Stimulated activated CD8-positive, alpha-beta memory T cell treated with anti-CD3 and anti-CD28 coated beads, Interleukin-15, amount 100 ng/mL, for 4 hours (primary cell): ENCODE results near the gene GABRB2.
"Not testable (repeated sequence)": the region's sequence is repeated elsewhere in the genome, so short reads cannot be mapped to it uniquely, and the experiment has no call there.

Source experiments
- DNase-seq, 2 donors: peaks; one replicate each; pipeline ENCODE4 v3.0.0-alpha.2; 2020; ENCODE audit warnings: low read depth in 2 of 2

Gene GABRB2

GRCh38 chr5:161546470-161547301 is at the start of gene GABRB2:
GABRB2 (minus strand) TSS chr5:161546725; CDS start chr5:161546643, 82 bp downstream.
- DNase-seq: no peak

- DNase-seq: no peak
Observed at GRCh38 chr5:161585798-161586197, 39.3 kb upstream of the GABRB2 start.

- DNase-seq: no peak
Observed at GRCh38 chr5:161580621-161581020, 34.1 kb upstream of the GABRB2 start.

- no peak for DNase-seq
Observed at GRCh38 chr5:161572914-161573313, 26.4 kb upstream of the GABRB2 start.

- DNase-seq: no peak
Observed at GRCh38 chr5:161566081-161566480, 19.6 kb upstream of the GABRB2 start.

- DNase-seq: no peak
Observed at GRCh38 chr5:161562446-161562845, 15.9 kb upstream of the GABRB2 start.

- DNase-seq: no peak
Observed at GRCh38 chr5:161549106-161549505, 2.6 kb upstream of the GABRB2 start.

GRCh38 chr5:161548487-161549094 is 2.1 kb upstream of the GABRB2 start:
- DNase-seq: no peak

- DNase-seq: no peak
Observed at GRCh38 chr5:161547738-161548486, 1.4 kb upstream of the GABRB2 start.

GRCh38 chr5:161547406-161547737 is 847 bp upstream of the GABRB2 start:
- no peak for DNase-seq

- DNase-seq: no peak
Observed at GRCh38 chr5:161546095-161546469, 443 bp downstream of the GABRB2 start.

- DNase-seq: no peak
Observed at GRCh38 chr5:161545344-161546094, 1.0 kb downstream of the GABRB2 start.

GRCh38 chr5:161544350-161544765 is 2.2 kb downstream of the GABRB2 start:
- DNase-seq: no peak

- no peak for DNase-seq
Observed at GRCh38 chr5:161539016-161539415, 7.5 kb downstream of the GABRB2 start.

GRCh38 chr5:161535762-161536161 is 10.8 kb downstream of the GABRB2 start:
- no peak for DNase-seq

- DNase-seq: no peak
Observed at GRCh38 chr5:161530700-161531099, 15.8 kb downstream of the GABRB2 start.

GRCh38 chr5:161513942-161514341 is 32.6 kb downstream of the GABRB2 start:
- DNase-seq: no peak

- DNase-seq: no peak
Observed at GRCh38 chr5:161507591-161507990, 38.9 kb downstream of the GABRB2 start.

GRCh38 chr5:161505160-161505559 is 41.4 kb downstream of the GABRB2 start:
- DNase-seq: not testable (repeated sequence)

GRCh38 chr5:161498531-161498930 is 48.0 kb downstream of the GABRB2 start:
- no peak for DNase-seq

- DNase-seq: no peak
Observed at GRCh38 chr5:161483721-161484120, 62.8 kb downstream of the GABRB2 start.

GRCh38 chr5:161481922-161482321 is 64.6 kb downstream of the GABRB2 start:
- DNase-seq: no peak
